GM12891 (cell line): ENCODE data around the gene PLPPR3.

Source experiments
- POLR2A ChIP-seq: IDR thresholded peaks from 2 replicates; pipeline ENCODE4 v1.6.1; 2011; ENCODE audit warnings: low read depth, low read length, control low read depth
- POLR2AphosphoS5 ChIP-seq: IDR thresholded peaks from 2 replicates; pipeline ENCODE4 v1.6.1; 2011; ENCODE audit warnings: low read depth, low read length, control low read depth
- SPI1 ChIP-seq: IDR thresholded peaks from 2 replicates; pipeline ENCODE4 v1.6.1; 2011; ENCODE audit warnings: low read depth, low read length, control low read depth
- TAF1 ChIP-seq: IDR thresholded peaks from 2 replicates; pipeline ENCODE4 v1.6.1; 2011; ENCODE audit warnings: low read depth, low read length, control low read depth

GRCh38 chr19:852136-853013 is 30.6 kb upstream of the PLPPR3 start, which contains the start of gene ELANE:
- TF ChIP-seq SPI1 (no peak), POLR2A (no peak), POLR2AphosphoS5 (no peak), TAF1 (no peak)
